Mesodermal cell (in vitro differentiated cells): ENCODE results near the gene RACK1.

Experiments
- H3K27ac ChIP-seq: 2 replicates; pipeline ENCODE4 v1.7.0; 2013; ENCODE audit warnings: mild to moderate bottlenecking, low read depth, low read length, moderate library complexity; ENCODE audit not compliant: severe bottlenecking
- H3K36me3 ChIP-seq: 2 replicates; pipeline ENCODE4 v1.7.1; 2013; ENCODE audit warnings: mild to moderate bottlenecking, low read length, moderate library complexity; ENCODE audit not compliant: control insufficient read depth, insufficient read depth
- H3K4me1 ChIP-seq: one replicate; pipeline ENCODE4 v1.7.1; 2013; ENCODE audit warnings: mild to moderate bottlenecking, low read length; ENCODE audit not compliant: insufficient read depth, control insufficient read depth, poor library complexity, severe bottlenecking
- H3K4me3 ChIP-seq: 2 replicates; pipeline ENCODE4 v1.7.0; 2013; ENCODE audit warnings: low read length, control low read depth, mild to moderate bottlenecking; ENCODE audit not compliant: insufficient read depth, poor library complexity, severe bottlenecking; ENCODE audit errors: extremely low read depth
- H3K9me3 ChIP-seq: 2 replicates; pipeline ENCODE4 v1.7.1; 2013; ENCODE audit warnings: mild to moderate bottlenecking, low read length, moderate library complexity; ENCODE audit not compliant: control insufficient read depth
- WGBS, 2 experiments: methylation state at CpG; one replicate each; pipeline ENCODE4 v1.1.5; 2013; ENCODE audit warnings: missing lambda C conversion rate in 2 of 2; ENCODE audit not compliant: insufficient coverage in 2 of 2; 5-methylcytosine and 5-hydroxymethylcytosine counted together

RACK1 gene

DNA sequence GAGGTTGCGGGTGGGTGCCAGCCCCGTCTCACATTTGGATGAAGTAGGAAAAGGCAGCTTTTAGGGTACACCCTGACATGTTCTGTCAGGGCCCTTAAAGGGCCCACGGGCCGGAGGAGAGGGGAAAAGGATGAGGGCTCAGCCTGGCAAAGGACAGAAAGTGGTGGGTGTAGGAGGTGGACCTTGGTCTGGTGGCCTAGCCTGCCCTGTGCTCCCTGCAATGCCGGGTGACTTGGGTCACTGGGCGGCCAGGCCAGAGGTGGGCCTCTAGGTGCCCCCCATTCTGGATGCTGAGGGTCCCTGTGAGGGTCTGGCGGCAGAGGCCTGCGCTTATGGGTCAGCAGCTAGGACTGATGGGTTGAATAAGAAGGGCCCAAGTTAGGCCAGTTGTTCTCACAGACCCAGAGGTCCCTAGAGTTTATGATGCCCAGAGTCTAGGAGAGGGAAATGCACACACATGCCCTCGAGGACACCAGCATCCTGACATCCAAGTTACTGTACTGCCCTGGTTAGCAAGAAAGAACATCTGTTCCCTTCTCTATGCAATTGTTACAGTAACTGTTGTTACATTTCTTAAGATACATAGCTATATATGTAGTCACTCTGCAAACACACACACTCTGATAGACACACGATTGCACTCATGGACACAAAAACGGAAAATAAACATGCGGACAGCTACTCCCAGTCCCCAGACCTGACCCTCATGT is 51.2 kb downstream of the RACK1 start:
- peak overlapping the region; percentile 77 for H3K4me3 ChIP-seq
- H3K27ac ChIP-seq = no peak overlapping the region
- 59 to 73% methylated on average over 8 to 9 of the region's 12 CpGs for WGBS, 2 experiments
- no peaks in the 10 kb centered on the region for H3K36me3 ChIP-seq
- peaks cover 13% of the 10 kb centered on the region for H3K4me1 ChIP-seq
- H3K9me3 ChIP-seq = no peaks in the 10 kb centered on the region

DNA sequence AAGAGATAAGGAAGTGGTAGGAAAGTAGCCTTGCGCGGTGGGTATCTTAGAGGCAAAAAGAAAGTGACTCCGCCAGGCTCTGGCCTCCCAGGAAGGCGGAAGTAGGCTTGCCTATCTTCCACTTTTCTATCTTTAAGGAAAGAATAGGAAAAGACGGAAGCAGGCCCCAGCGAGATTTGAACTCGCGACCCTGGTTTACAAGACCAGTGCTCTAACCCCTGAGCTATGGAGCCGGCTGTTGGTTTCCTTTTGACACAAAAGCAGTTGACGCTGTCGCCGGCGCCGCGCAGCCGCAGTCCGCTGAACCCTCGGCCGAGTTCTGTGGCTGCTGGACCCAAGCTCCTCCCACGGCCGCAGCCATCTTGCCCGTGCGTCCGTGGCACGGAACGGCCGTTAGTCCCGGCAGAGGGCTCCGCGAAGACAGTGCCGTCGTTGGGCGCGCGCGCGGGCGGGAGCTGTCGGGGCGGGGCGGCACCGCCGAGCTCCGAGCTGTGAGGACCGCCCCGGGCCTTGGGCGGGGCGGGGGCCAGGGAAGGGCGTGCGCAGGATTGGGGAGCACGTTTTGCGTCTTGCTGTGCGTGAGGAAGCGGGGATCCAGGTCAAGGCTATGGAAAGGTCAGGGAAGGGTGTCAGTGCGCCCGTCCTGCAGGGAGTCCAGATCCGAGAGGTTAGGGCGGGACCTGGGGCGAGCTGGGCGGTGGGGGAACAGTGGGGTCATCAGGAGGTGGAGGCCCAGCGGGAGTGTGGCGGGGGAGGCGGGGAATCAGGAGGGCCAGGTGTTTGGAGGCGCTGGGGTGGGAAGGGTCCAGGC is 52.0 kb downstream of the RACK1 start:
- no peaks in the 10 kb centered on the region for H3K36me3 ChIP-seq
- peak overlapping the region; percentile 64 for H3K27ac ChIP-seq
- H3K4me3 ChIP-seq = peak overlapping the region; percentile 77
- H3K4me1 ChIP-seq = peaks cover 9% of the 10 kb centered on the region
- 1% methylated on average over 42 to 51 of the region's 64 CpGs for WGBS, 2 experiments
- no peaks in the 10 kb centered on the region for H3K9me3 ChIP-seq

DNA sequence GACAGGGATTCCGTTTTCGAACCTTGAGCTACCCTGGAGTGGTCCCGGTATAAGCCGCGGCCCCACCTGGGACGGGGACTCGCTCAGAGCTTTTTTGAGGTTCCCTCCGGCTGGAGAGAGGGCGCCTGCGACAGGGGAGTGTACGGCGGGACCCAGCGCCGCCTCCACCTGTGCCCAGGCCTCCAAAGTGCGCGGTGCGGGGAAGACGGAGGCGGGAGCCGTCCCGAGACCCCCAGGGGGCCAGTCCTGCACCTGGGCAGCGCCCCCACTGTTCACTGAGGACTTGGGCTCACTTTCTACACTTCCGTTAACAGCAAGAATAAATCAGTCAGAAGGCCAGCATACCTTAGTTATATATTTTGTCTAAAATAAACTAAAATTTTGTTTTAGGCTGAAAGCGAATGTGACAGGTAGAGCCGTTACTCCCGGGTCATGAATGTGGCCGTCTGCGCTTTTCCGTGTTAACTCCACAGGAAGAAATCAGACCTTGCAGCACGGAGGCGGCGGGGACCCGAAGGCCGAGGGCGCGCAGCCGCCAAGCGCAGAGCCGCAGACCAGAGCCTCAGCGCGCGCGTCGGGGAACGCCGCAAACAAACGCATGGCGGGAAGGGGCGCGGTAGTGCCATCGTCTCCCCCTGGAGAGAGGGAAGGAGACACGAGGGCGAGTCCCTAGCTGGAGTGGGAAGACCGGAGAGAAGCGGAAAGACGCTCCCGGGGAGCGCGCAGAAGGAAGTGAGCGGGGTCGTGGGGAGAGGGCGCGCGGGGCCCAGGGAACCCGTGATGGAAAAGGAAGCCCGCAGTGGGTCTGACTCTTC is 52.8 kb downstream of the RACK1 start:
- Histone ChIP-seq H3K27ac (no peak overlapping the region), H3K4me3 (peak overlapping the region; percentile 77), H3K4me1 (peaks cover 9% of the 10 kb centered on the region), H3K9me3 (no peaks in the 10 kb centered on the region), H3K36me3 (no peaks in the 10 kb centered on the region)
- WGBS, 2 experiments = 0 to 1% methylated on average over 60 to 63 of the region's 66 CpGs

DNA sequence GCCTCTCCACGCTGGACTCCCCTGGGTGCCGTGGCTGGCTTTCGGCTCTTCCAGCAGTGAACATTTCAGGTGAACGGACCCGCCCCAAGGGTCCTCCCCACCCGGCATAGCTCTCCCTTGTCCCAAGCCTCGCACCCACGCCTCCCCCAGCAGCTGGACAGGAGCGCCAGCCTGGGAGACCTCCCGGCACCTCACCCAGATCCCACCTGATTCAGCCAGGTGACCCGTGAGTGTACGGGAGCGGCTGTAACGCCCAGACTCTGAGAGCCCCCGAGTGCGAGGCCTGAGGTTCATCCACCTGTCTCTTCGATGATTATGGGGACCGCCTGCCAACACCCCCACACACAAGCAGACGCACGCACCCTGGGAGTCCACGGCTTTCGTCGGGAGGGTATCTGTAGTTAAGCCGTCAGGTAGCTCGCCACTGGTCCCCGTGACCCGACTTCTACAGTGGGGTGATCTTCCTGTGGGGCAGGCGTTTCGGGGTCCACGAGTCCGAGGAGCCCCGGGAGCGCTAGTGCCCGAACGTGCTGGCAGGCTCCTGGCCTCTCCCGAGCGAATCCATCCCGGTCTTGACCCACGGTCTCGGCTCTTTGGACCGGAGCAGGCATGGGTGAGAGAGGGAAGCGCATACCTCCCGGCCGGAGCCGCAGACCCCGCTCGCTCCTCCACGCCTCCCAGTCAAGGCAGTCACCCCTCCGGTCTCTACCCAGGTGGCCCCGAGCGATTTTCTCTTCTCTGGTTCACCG is 53.6 kb downstream of the RACK1 start:
- peak overlapping the region; percentile 77 for H3K4me3 ChIP-seq
- H3K36me3 ChIP-seq = no peaks in the 10 kb centered on the region
- peaks cover 9% of the 10 kb centered on the region for H3K4me1 ChIP-seq
- no peaks in the 10 kb centered on the region for H3K9me3 ChIP-seq
- no peak overlapping the region for H3K27ac ChIP-seq
- WGBS, 2 experiments = 2 to 4% methylated on average over 42 to 45 of the region's 52 CpGs

DNA sequence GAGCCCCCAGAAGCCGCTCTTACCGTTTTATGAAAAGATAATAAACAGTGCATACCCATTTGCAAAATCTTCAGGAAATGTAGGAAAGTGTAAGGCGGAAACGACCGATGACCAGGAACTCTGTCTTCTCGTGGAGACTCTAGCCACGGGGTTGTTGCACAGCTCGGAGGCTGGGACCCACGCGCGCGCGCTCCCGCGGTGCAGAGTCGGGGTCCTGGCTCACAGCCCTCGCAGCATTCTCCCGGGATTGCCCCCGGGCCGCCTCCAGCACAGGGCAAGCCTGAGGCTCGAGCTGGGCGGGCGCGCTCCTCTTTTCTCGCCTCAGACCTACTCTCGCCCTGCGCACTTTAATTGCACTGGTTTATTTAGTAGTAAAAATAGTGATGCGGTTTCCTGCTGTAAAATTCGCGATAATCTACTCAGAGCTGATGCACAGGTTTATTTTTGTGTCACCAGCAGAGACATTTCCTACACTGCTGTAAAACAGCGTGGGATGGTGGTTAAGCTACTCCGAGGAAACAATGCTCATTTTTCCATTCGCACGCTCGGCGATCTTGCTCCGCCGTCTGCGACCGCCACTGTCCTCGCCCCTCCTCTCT is 54.2 kb downstream of the RACK1 start:
- H3K4me1 ChIP-seq = peaks cover 9% of the 10 kb centered on the region
- 1 to 2% methylated on average over 25 to 31 of the region's 41 CpGs for WGBS, 2 experiments

DNA sequence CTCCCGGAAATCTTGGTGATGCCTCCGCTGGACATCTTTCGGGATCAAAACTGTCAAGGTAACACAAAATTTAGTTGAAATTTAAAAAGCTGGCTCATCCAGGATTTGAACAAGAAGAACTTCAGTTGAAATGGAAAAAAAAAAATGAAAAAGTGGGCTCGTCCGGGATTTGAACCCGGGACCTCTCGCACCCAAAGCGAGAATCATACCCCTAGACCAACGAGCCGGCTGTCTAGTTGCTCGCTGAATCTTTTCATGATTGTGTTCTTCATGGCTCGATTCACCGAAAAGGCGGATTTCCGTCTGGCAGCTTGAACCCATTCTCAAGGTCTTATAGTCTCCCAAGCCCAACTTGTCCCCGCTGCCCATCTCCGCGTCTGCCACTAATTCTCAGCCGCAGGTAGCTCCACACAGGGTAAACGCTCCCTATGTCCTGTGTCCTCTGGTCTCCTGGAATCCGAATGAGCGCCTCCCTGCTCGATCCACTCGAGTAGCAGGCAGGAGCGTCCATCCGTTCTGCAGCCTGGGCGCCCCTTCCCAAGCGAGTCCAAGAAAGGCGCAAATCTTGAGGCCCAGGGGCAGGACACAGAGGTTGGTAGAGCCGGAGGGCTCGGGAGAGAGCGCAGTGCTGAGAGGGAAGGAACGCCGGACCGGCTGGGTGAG is 54.9 kb downstream of the RACK1 start:
- H3K4me3 ChIP-seq = peak overlapping the region; percentile 77
- H3K4me1 ChIP-seq = peaks cover 9% of the 10 kb centered on the region
- WGBS, 2 experiments = 0% methylated on average over 30 to 31 of the region's 35 CpGs
- H3K36me3 ChIP-seq = no peaks in the 10 kb centered on the region
- H3K9me3 ChIP-seq = no peaks in the 10 kb centered on the region
- peak overlapping the region; percentile 62 for H3K27ac ChIP-seq

More for the DNA sequence above, 54.2 kb downstream of the RACK1 start:
- H3K36me3 ChIP-seq = no peaks in the 10 kb centered on the region
- no peaks in the 10 kb centered on the region for H3K9me3 ChIP-seq
- no peak overlapping the region for H3K27ac ChIP-seq
- peak overlapping the region; percentile 77 for H3K4me3 ChIP-seq

DNA sequence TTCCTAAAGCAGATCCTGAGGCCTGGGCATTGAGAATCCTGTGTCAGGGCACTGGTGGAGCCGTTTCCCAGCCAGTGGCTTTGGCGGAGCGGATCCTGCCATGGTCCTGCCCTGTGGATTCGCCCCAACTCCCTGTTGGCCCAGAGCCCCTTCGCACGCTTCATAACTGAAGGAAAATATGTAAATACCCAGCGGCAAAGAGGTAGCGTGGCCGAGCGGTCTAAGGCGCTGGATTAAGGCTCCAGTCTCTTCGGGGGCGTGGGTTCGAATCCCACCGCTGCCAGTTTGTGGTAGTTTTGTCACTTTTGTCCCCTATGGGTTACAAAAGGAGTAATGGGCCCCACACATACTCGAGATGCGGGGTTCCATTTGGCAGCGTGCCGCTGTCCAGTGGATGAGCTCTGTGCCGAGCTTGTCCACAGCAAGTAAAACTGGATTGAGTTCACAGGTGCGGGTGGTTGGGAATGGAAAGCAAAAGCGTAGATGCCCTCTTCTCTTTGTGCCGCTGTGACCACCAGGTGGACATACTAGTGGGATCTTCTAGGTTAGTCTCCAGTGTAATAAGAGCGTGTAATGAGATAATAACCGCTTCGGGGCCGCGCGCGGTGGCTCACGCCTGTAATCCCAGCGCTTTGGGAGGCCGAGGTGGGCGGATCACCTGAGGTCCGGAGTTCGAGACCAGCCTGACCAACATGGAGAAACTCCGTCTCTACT is 56.0 kb downstream of the RACK1 start:
- peak overlapping the region; percentile 77 for H3K4me3 ChIP-seq
- no peaks in the 10 kb centered on the region for H3K36me3 ChIP-seq
- WGBS, 2 experiments = 1 to 2% methylated on average over 23 to 33 of the region's 37 CpGs
- H3K9me3 ChIP-seq = no peaks in the 10 kb centered on the region
- H3K4me1 ChIP-seq = peaks cover 9% of the 10 kb centered on the region
- H3K27ac ChIP-seq = no peak overlapping the region

DNA sequence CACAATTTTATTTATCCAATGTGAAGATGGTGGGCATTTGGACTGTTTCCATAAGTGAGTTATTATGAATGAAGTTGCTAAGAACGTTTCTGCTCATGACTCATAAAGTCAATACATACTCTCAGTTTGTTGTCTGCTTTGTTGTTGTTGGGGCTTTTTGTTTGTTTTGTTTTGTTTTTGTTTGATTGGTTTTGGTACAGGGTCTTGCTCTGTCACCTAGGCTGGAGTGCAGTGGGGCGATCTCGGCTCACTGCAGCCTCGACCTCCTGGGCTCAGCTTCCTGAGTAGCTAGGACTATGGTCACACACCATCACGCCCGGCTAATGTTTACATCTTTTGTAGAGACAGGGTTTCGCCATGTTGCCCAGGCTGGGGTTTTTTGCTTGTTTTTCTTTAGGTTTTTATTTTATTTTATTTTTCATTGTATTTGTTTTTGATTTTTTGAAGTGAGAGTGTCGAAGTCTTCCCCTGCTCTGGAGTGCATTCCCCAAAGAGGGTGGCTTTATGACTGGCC is 56.7 kb downstream of the RACK1 start:
- Histone ChIP-seq H3K36me3 (no peaks in the 10 kb centered on the region), H3K4me3 (peak overlapping the region; percentile 77), H3K9me3 (no peaks in the 10 kb centered on the region), H3K4me1 (peaks cover 9% of the 10 kb centered on the region), H3K27ac (no peak overlapping the region)
- WGBS, 2 experiments = 49 to 53% methylated on average over 3 to 5 of the region's 8 CpGs
